Transverse colon (tissue), 3 donors: ENCODE measurements around the gene CABLES2.
"Not testable (repeated sequence)": the region's sequence is repeated elsewhere in the genome, so short reads cannot be mapped to it uniquely, and the experiment has no call there.

Experiments used
- CTCF ChIP-seq, 5 experiments: fragments of 200-600 bp in 3 of 5; fragments of 450-650 bp in 2 of 5; sonication (generic) in 3 of 5; IDR thresholded peaks; 1 replicate in 2 of 5; 2 replicates in 3 of 5; pipeline ENCODE4 v1.5.1; 2016 to 2017; ENCODE audit warnings: antibody characterized with exemption in 5 of 5, inconsistent platforms in 3 of 5, mild to moderate bottlenecking in 2 of 5, moderate library complexity in 1 of 5
- POLR2A ChIP-seq: fragments of 450-650 bp; IDR thresholded peaks from one replicate; pipeline ENCODE4 v1.6.1; 2016; ENCODE audit warnings: antibody characterized with exemption, mild to moderate bottlenecking, moderate library complexity

GRCh38 chr20:62373631-62374179 lies 33.4 kb downstream of the CABLES2 start:
- TF ChIP-seq CTCF (IDR thresholded peaks at IDR 0.05); POLR2A: not testable (repeated sequence)
